B cell (primary cell): ENCODE results near the gene DNAJC8. TPM values are rescaled to one million over a fixed set of nuclear protein-coding genes. Genes with fewer than 3 reads are reported as not detected.

Experiments
- ATAC-seq: fragments of 200-7000 bp; cut with Tn5 transposase; one replicate; pipeline ENCODE4 v1.10.0; 2021; ENCODE audit warnings: low read depth, mild to moderate bottlenecking, moderate number of reproducible peaks, moderate library complexity
- CTCF ChIA-PET: fragments of 350-600 bp; sonication (Branson Sonifier 250); formaldehyde crosslinking; loops from one replicate; lab custom pipeline; 2021; ENCODE audit warnings: antibody characterized with exemption, inconsistent platforms; lab: Charles Lee
- POLR2A ChIA-PET: fragments of 350-600 bp; sonication (Branson Sonifier 250); formaldehyde crosslinking; loops from one replicate; lab custom pipeline; 2021; ENCODE audit warnings: antibody characterized with exemption; lab: Charles Lee
- DNase-seq: peaks from one replicate; pipeline ENCODE4 v3.0.0; 2013
- H2AFZ ChIP-seq: 2 replicates; pipeline ENCODE4 v1.6.1; 2012; ENCODE audit warnings: mild to moderate bottlenecking, low read depth, low read length; ENCODE audit not compliant: insufficient read depth, poor library complexity, severe bottlenecking
- H3K27ac ChIP-seq, 2 donors: 1 replicate in 1 of 2; 2 replicates in 1 of 2; pipeline ENCODE4 v1.5.1; 2012 to 2013; ENCODE audit warnings: low read length in 2 of 2, mild to moderate bottlenecking in 2 of 2, moderate library complexity in 1 of 2
- H3K27me3 ChIP-seq, 4 experiments: fragments of 200-600 bp in 1 of 4; sonication (generic) in 1 of 4; replicated peaks in 1 of 4; 1 replicate in 2 of 4; 2 replicates in 2 of 4; pipeline versions ENCODE4 v1.6.1 to v1.7.0; 2013 to 2016; ENCODE audit warnings: low read length in 3 of 4, mild to moderate bottlenecking in 2 of 4, mixed read lengths in 1 of 4, moderate library complexity in 1 of 4; ENCODE audit not compliant: insufficient read depth in 4 of 4, control insufficient read depth in 3 of 4; ENCODE audit errors: control extremely low read depth in 1 of 4
- H3K36me3 ChIP-seq, 2 experiments: replicated peaks in 1 of 2; 1 replicate in 1 of 2; 2 replicates in 1 of 2; pipeline versions ENCODE4 v1.6.1 to v1.7.1; 2013; ENCODE audit warnings: low read length in 1 of 2; ENCODE audit not compliant: insufficient read depth in 2 of 2, control insufficient read depth in 1 of 2; ENCODE audit errors: control extremely low read depth in 1 of 2, extremely low read depth in 1 of 2
- H3K4me1 ChIP-seq, 2 donors: fragments of 200-600 bp in 1 of 2; sonication (generic) in 1 of 2; 1 replicate in 1 of 2; 2 replicates in 1 of 2; pipeline versions ENCODE4 v1.5.1 to v1.6.1; 2013 to 2017; ENCODE audit warnings: low read length in 2 of 2; ENCODE audit not compliant: control insufficient read depth in 2 of 2, insufficient read depth in 2 of 2
- H3K4me2 ChIP-seq: replicated peaks from 2 replicates; pipeline ENCODE3; 2012; ENCODE audit warnings: mild to moderate bottlenecking, low read depth, low read length; ENCODE audit not compliant: poor library complexity, severe bottlenecking
- H3K4me3 ChIP-seq, 5 experiments: fragments of 200-600 bp in 1 of 5; sonication (generic) in 1 of 5; 1 replicate in 3 of 5; 2 replicates in 2 of 5; pipeline versions ENCODE4 v1.5.1 to v1.7.0; 2011 to 2016; ENCODE audit warnings: low read length in 4 of 5, mild to moderate bottlenecking in 4 of 5, low read depth in 2 of 5, control low read depth in 1 of 5, moderate library complexity in 1 of 5; ENCODE audit not compliant: insufficient read depth in 1 of 5; ENCODE audit errors: control extremely low read depth in 1 of 5, extremely low read depth in 1 of 5
- H3K79me2 ChIP-seq: fragments of 200-600 bp; sonication (generic); one replicate; pipeline ENCODE4 v1.6.0; 2016; ENCODE audit warnings: low read length; ENCODE audit not compliant: control insufficient read depth, insufficient read depth
- H3K9ac ChIP-seq: fragments of 200-600 bp; sonication (generic); 2 replicates; pipeline ENCODE4 v1.6.1; 2017; ENCODE audit warnings: mild to moderate bottlenecking, low read length, moderate library complexity
- H3K9me3 ChIP-seq, 3 donors: one replicate each; pipeline versions ENCODE4 v1.6.1 to v1.7.1; 2013; ENCODE audit warnings: low read length in 2 of 3; ENCODE audit not compliant: control insufficient read depth in 2 of 3, insufficient read depth in 1 of 3; ENCODE audit errors: control extremely low read depth in 1 of 3
- H4K20me1 ChIP-seq: 2 replicates; pipeline ENCODE4 v1.6.0; 2012; ENCODE audit warnings: mild to moderate bottlenecking, low read length; ENCODE audit not compliant: insufficient read depth, control insufficient read depth, poor library complexity, severe bottlenecking
- H3K27ac Mint-ChIP-seq: one replicate; pipeline ENCODE4 v1.8.0; 2021; ENCODE audit warnings: mixed read lengths
- H3K27me3 Mint-ChIP-seq: one replicate; pipeline ENCODE4 v1.8.0; 2021; ENCODE audit warnings: mixed read lengths
- H3K4me1 Mint-ChIP-seq: one replicate; pipeline ENCODE4 v1.8.0; 2021; ENCODE audit warnings: mixed read lengths
- H3K4me3 Mint-ChIP-seq: one replicate; pipeline ENCODE4 v1.8.0; 2021; ENCODE audit warnings: mixed read lengths
- H3K9me3 Mint-ChIP-seq: one replicate; pipeline ENCODE4 v1.8.0; 2022; ENCODE audit warnings: mixed read lengths; ENCODE audit not compliant: insufficient read depth
- EZH2 ChIP-seq: IDR thresholded peaks from 2 replicates; pipeline ENCODE4 v1.6.1; 2012; ENCODE audit warnings: borderline replicate concordance, low read depth, mild to moderate bottlenecking, moderate library complexity, low read length; ENCODE audit not compliant: insufficient read depth, poor library complexity, severe bottlenecking
- WGBS: methylation state at CpG from one replicate; pipeline ENCODE4 v1.1.5; 2013; ENCODE audit warnings: missing lambda C conversion rate; ENCODE audit not compliant: insufficient coverage; 5-methylcytosine and 5-hydroxymethylcytosine counted together
- intact Hi-C: fragments of 100-400 bp; cut with micrococcal nuclease; formaldehyde crosslinking; loops from one replicate; pipeline ENCODE4 v1.10.0; 2022
- polyA plus RNA-seq: library from polyadenylated mRNA; depleted of rRNA; stranded (reverse); fragments of >200 nt; gene quantifications from 2 replicates; pipeline ENCODE4 v1.2.3, GENCODE V29; 2012
- total RNA-seq, 2 donors: library from RNA; stranded (reverse); fragments of 120-200 nt in 1 of 2; gene quantifications; 1 replicate in 1 of 2; 2 replicates in 1 of 2; pipeline versions ENCODE4 v1.2.3 to v1.2.4, GENCODE V29; 2013 to 2022
- TF ChIP-seq, protein P1 (sequence below): fragments of 200-600 bp; IDR thresholded peaks from one replicate; pipeline ENCODE4 v1.8.0; 2022; ENCODE audit warnings: antibody characterized with exemption, mild to moderate bottlenecking

The DNAJC8 gene
- total and polyA plus RNA-seq, 2 donors (not counting 1 experiment from before 2014, with no cell fraction given), result 26.3 to 74.6 TPM

DNA sequence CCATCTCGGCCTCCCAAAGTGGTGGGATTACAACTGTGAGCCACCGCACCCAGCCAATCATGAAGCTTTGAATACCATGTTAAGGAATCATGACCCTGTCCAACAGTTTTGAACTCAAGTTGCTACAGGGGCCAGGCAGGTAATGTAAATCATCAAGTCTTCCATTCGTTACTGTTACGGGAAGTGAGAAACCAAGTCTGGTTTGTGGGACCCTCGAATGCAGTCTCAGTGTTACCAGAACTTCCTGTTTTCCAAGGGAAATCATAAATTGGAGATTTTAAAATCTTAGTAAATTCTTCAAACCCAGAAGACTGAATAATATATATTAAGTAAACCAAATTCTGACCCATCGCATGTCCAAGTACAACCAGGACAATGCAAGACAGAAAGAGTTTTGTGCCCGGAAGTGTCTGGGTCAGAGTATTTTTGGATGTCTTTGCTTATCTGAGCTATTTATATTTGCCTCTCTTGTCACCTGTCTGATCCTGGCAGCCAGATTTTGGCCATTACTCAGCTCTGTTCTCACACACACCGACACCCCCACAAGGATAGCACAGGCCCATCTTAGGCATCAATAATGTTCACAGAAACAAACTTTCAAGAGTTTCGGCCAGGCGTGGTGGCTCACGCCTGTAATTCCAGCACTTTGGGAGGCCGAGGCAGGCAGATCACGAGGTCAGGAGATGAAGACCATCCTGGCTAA, 11.9 kb upstream of the DNAJC8 start:
- H3K4me3 ChIP-seq, result peak overlapping the region in 1 of 5 experiments; percentile 16
- intact Hi-C loops, result loop anchor here (5.0 to 10.0 kb wide), 4 partner anchors 400 to 938 kb away; partner anchors contain the start of genes GMEB1, RNU11, SRSF4 and TAF12
- 58% methylated on average over 9 of the region's 13 CpGs for WGBS
- Mint-ChIP-seq H3K27me3 (no peaks in the 10 kb centered on the region), H3K9me3 (no peaks in the 10 kb centered on the region), H3K4me3 (peak overlapping the region; percentile 85), H3K27ac (peak overlapping the region; percentile 94), H3K4me1 (peaks cover 54% of the 10 kb centered on the region)
- TF ChIP-seq, protein P1, sequence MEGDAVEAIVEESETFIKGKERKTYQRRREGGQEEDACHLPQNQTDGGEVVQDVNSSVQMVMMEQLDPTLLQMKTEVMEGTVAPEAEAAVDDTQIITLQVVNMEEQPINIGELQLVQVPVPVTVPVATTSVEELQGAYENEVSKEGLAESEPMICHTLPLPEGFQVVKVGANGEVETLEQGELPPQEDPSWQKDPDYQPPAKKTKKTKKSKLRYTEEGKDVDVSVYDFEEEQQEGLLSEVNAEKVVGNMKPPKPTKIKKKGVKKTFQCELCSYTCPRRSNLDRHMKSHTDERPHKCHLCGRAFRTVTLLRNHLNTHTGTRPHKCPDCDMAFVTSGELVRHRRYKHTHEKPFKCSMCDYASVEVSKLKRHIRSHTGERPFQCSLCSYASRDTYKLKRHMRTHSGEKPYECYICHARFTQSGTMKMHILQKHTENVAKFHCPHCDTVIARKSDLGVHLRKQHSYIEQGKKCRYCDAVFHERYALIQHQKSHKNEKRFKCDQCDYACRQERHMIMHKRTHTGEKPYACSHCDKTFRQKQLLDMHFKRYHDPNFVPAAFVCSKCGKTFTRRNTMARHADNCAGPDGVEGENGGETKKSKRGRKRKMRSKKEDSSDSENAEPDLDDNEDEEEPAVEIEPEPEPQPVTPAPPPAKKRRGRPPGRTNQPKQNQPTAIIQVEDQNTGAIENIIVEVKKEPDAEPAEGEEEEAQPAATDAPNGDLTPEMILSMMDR, result no peak
- no peak for TF ChIP-seq EZH2
- H2AFZ ChIP-seq, result peak overlapping the region; percentile 1
- H3K4me1 ChIP-seq, result peaks cover 43 to 57% of the 10 kb centered on the region in 2 donors
- CTCF ChIA-PET, result interaction anchor here (1.0 to 2.1 kb wide), 4 partner anchors 9 to 336 kb away, joined by 3 to 11 read pairs (median 4); partner anchors contain the start of gene ATP5IF1
- H3K9ac ChIP-seq, result peak overlapping the region; percentile 22
- ATAC-seq, result no peak
- no peaks in the 10 kb centered on the region for H3K27me3 ChIP-seq
- no peaks in the 10 kb centered on the region for H3K9me3 ChIP-seq
- peak; percentile 53 for DNase-seq
- H3K36me3 ChIP-seq, result peaks cover 0 to 4% of the 10 kb centered on the region in 2 experiments
- peak overlapping the region; percentile 65 to 92 for H3K27ac ChIP-seq
- H3K4me2 ChIP-seq, result peak overlapping the region; percentile 51
- H3K79me2 ChIP-seq, result no peaks in the 10 kb centered on the region
- POLR2A ChIA-PET, result interaction anchor here (0.6 to 4.6 kb wide), 3 partner anchors 9 to 680 kb away, joined by 5 to 46 read pairs (median 5); partner anchors contain the start of gene ATP5IF1
- H4K20me1 ChIP-seq, result no peaks in the 10 kb centered on the region
